ENCODE data around the gene UBE2E1. TPM values are rescaled to one million over a fixed set of nuclear protein-coding genes. Genes with fewer than 3 reads are reported as not detected.
A peak's percentile ranks its signal among the peaks of the same experiment; 100 is the strongest.

Gene UBE2E1
- total and polyA plus RNA-seq, 11 donors: 43.7 to 97.1 (median 65.0) TPM

DNA sequence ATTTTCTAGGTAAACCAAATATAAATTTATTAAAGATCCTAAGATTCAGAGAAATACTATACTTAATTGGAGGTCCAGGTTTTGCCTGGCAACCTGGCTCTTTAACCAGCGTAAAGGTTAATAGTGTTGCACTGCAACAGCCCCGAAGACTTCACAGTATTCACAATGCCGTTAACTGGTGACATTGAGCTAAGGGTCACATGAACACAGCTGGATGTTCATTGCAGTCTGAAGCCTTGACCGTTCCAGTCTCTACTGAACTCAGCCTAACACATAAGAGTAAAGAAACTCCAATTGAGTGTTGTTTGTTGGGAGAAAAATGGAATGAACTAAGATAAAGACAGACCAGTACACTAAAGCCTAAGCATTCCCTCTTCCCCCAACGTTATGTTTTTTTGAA is 84.2 kb downstream of the UBE2E1 start:
- WGBS, 4 donors: 59 to 67% (median 62%) methylated on average over 5 of the region's 5 CpGs
- Histone ChIP-seq H3K36me3 (peaks cover 0 to 49% (median 13%) of the 10 kb centered on the region in 9 donors), H3K27me3 (no peaks in the 10 kb centered on the region), H3K27ac (no peak overlapping the region), H3K4me3 (no peak overlapping the region), H3K4me1 (peaks cover 0 to 22% (median 8%) of the 10 kb centered on the region in 12 donors), H3K9me3 (no peaks in the 10 kb centered on the region)
- peak in 1 of 4 donors; percentile 52 for ATAC-seq
- TF ChIP-seq POLR2A (IDR thresholded peaks at IDR 0.05): no peak
- TF ChIP-seq, protein P1, sequence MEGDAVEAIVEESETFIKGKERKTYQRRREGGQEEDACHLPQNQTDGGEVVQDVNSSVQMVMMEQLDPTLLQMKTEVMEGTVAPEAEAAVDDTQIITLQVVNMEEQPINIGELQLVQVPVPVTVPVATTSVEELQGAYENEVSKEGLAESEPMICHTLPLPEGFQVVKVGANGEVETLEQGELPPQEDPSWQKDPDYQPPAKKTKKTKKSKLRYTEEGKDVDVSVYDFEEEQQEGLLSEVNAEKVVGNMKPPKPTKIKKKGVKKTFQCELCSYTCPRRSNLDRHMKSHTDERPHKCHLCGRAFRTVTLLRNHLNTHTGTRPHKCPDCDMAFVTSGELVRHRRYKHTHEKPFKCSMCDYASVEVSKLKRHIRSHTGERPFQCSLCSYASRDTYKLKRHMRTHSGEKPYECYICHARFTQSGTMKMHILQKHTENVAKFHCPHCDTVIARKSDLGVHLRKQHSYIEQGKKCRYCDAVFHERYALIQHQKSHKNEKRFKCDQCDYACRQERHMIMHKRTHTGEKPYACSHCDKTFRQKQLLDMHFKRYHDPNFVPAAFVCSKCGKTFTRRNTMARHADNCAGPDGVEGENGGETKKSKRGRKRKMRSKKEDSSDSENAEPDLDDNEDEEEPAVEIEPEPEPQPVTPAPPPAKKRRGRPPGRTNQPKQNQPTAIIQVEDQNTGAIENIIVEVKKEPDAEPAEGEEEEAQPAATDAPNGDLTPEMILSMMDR (IDR thresholded peaks at IDR 0.05): no peak
- intact Hi-C loops (cut with DNase I): loop anchor here in 7 of 10 donors (2.0 to 10.0 kb wide), 6 partner anchors 55 to 795 kb away; partner anchors contain the start of gene NR1D2 (in 2 of the 7)
- no peak for DNase-seq

DNA sequence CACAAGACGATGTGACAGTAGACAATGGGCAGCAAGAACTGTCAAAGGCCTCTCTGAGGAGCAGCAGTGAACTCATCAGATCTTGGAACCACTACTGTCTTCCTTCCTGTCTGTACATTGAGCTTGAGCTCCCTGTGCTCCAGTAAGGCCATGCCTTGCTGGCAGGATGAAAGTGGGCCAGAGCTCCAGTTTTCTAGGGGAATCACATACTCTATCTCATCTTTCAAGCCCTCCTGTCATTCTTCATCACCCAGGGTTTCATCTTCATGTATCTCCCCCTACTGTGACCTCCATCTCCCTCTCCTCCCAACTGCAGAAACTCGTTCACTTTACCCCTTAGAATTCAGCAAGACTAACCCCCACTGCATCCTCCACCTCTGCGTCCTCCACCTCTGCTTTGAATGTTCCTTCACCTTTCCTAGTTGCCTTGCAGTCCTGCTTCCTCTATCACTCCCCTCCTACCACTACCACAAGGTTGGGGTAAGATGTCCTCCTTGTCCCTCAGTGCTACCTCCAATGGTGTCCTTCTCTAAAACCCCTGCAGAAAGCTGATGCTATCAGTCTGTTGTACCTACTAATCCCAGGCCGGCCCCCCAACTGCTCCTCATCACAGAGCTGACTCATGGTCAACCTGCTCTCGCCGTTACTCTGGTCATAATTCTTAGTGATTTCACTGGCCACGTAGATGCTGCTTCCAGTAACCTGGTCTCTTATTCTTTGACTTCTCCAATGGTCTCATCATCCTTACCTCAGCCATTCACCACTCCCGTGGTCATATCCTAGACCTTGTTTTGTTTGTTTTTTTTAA is 88.7 kb downstream of the UBE2E1 start:
- H3K4me3 ChIP-seq: no peak overlapping the region
- intact Hi-C loops (cut with DNase I): loop anchor here in 5 of 10 donors (5.0 to 10.0 kb wide), 4 partner anchors 340 to 790 kb away; no protein-coding TSS in a partner anchor
- ATAC-seq: peak in 1 of 4 donors; percentile 30
- no peak for DNase-seq
- no peaks in the 10 kb centered on the region for H3K9me3 ChIP-seq
- no peaks in the 10 kb centered on the region for H3K27me3 ChIP-seq
- TF ChIP-seq, protein P1 (IDR thresholded peaks at IDR 0.05): no peak
- TF ChIP-seq POLR2A (IDR thresholded peaks at IDR 0.05): no peak
- WGBS, 4 donors: 82 to 89% (median 88%) methylated on average over 8 of the region's 8 CpGs
- H3K27ac ChIP-seq: no peak overlapping the region
- peaks cover 0 to 71% (median 34%) of the 10 kb centered on the region in 9 donors for H3K36me3 ChIP-seq
- peaks cover 0 to 5% (median 0%) of the 10 kb centered on the region in 12 donors for H3K4me1 ChIP-seq

DNA sequence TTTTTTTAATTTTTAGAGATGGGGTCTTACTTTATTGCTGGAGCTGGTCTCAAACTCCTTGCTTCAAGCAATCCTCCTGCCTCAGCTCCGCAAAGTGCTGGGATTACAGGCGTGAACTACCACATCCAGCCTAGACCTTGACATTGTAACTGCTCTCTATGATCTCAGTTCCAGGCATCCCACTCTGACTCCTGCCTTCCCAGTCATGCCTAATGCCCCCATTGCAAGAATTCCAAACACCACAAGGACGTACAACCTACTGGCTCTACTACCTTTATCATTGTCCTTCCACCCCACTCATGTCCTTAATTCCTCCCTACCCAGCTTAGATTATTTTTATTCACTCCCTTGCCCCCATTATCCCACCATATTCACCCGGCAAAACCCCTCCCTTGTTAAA is 89.4 kb downstream of the UBE2E1 start:
- Histone ChIP-seq H3K27ac (no peak overlapping the region), H3K36me3 (peaks cover 0 to 73% (median 41%) of the 10 kb centered on the region in 9 donors), H3K4me3 (no peak overlapping the region), H3K9me3 (no peaks in the 10 kb centered on the region), H3K27me3 (no peaks in the 10 kb centered on the region), H3K4me1 (no peaks in the 10 kb centered on the region)
- ATAC-seq: no peak
- TF ChIP-seq, protein P1 (IDR thresholded peaks at IDR 0.05): no peak
- no peak for TF ChIP-seq POLR2A (IDR thresholded peaks at IDR 0.05)
- 92 to 95% (median 95%) methylated on average over 4 of the region's 4 CpGs for WGBS, 4 donors
- DNase-seq: no peak
- intact Hi-C loops (cut with DNase I): loop anchor here in 4 of 10 donors (10.0 kb wide), 2 partner anchors 340 to 790 kb away; no protein-coding TSS in a partner anchor

DNA sequence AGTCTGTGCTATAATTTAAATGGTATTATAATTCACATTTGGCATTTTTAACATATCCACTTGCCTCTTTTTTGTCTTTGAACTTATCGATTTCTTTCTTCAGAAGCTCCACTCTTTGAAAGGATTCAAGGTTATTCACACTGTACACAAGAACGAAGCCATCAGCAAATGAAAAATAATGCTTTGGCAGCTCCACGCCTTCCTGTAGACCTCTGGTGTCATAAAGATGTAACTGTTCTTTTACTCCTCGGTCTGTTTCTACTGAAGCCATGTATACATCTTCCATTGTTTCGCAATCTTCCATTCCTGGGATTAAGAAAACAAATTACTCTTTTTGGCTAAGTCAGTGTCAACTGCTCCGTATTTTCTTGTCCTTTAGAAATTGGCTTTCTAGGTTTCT is 95.0 kb downstream of the UBE2E1 start:
- H3K4me1 ChIP-seq: no peaks in the 10 kb centered on the region
- H3K36me3 ChIP-seq: peaks cover 0 to 82% (median 28%) of the 10 kb centered on the region in 9 donors
- H3K9me3 ChIP-seq: no peaks in the 10 kb centered on the region
- intact Hi-C loops (cut with DNase I): no loop called here
- TF ChIP-seq, protein P1 (IDR thresholded peaks at IDR 0.05): no peak
- TF ChIP-seq POLR2A (IDR thresholded peaks at IDR 0.05): no peak
- H3K27me3 ChIP-seq: no peaks in the 10 kb centered on the region
- WGBS, 4 donors: 85 to 90% (median 88%) methylated on average over 6 of the region's 6 CpGs
- no peak overlapping the region for H3K27ac ChIP-seq
- ATAC-seq (no peak), DNase-seq (no peak)
- no peak overlapping the region for H3K4me3 ChIP-seq
